CD4-positive, alpha-beta memory T cell (primary cell): Measurements from ENCODE around the gene FHIT. TPM values are rescaled to one million over a fixed set of nuclear protein-coding genes. Genes with fewer than 3 reads are reported as not detected.
A peak's percentile ranks its signal among the peaks of the same experiment; 100 is the strongest.

Source experiments
- CTCF ChIA-PET: fragments of 350-600 bp; sonication (Branson Sonifier 250); formaldehyde crosslinking; loops from one replicate; lab custom pipeline; 2021; ENCODE audit warnings: inconsistent platforms; ENCODE audit not compliant: partially characterized antibody; lab: Charles Lee
- POLR2A ChIA-PET: fragments of 350-600 bp; sonication (Branson Sonifier 250); formaldehyde crosslinking; loops from one replicate; lab custom pipeline; 2021; ENCODE audit not compliant: partially characterized antibody; lab: Charles Lee
- DNase-seq, 5 donors: peaks; one replicate each; pipeline versions ENCODE4 v3.0.0 to v3.0.0-alpha.2; 2020 to 2022; ENCODE audit warnings: mixed read lengths in 1 of 5
- H3K27ac ChIP-seq: one replicate; pipeline ENCODE4 v1.7.0; 2013; ENCODE audit warnings: low read depth, low read length
- H3K27me3 ChIP-seq: 2 replicates; pipeline ENCODE4 v1.7.0; 2013; ENCODE audit warnings: mild to moderate bottlenecking, low read length, moderate library complexity; ENCODE audit not compliant: insufficient read depth
- H3K36me3 ChIP-seq: 2 replicates; pipeline ENCODE4 v1.7.0; 2013; ENCODE audit warnings: mild to moderate bottlenecking, low read length, moderate library complexity; ENCODE audit not compliant: insufficient read depth
- H3K4me1 ChIP-seq: 2 replicates; pipeline ENCODE4 v1.7.0; 2013; ENCODE audit warnings: mild to moderate bottlenecking, low read length, moderate library complexity; ENCODE audit not compliant: insufficient read depth
- H3K4me3 ChIP-seq, 2 donors: one replicate each; pipeline ENCODE4 v1.7.0; 2013; ENCODE audit warnings: low read length in 2 of 2, mild to moderate bottlenecking in 1 of 2
- H3K9me3 ChIP-seq, 2 donors: one replicate each; pipeline ENCODE4 v1.7.0; 2013; ENCODE audit warnings: low read length in 2 of 2, control low read depth in 1 of 2; ENCODE audit not compliant: control insufficient read depth in 1 of 2
- H3K27ac Mint-ChIP-seq, 7 donors: one replicate each; pipeline ENCODE4 v1.8.0; 2020 to 2021; ENCODE audit warnings: mixed read lengths in 7 of 7, mild to moderate bottlenecking in 6 of 7, inconsistent platforms in 3 of 7, moderate library complexity in 3 of 7
- H3K27me3 Mint-ChIP-seq, 2 donors: one replicate each; pipeline ENCODE4 v1.8.0; 2020 to 2021; ENCODE audit warnings: mixed read lengths in 2 of 2
- H3K36me3 Mint-ChIP-seq, 2 donors: one replicate each; pipeline ENCODE4 v1.8.0; 2020 to 2021; ENCODE audit warnings: mixed read lengths in 2 of 2, inconsistent platforms in 1 of 2, mild to moderate bottlenecking in 1 of 2
- H3K4me1 Mint-ChIP-seq, 4 donors: one replicate each; pipeline ENCODE4 v1.8.0; 2020 to 2021; ENCODE audit warnings: mixed read lengths in 4 of 4, mild to moderate bottlenecking in 1 of 4
- H3K4me3 Mint-ChIP-seq, 8 donors: one replicate each; pipeline ENCODE4 v1.8.0; 2020 to 2021; ENCODE audit warnings: mixed read lengths in 8 of 8, mild to moderate bottlenecking in 7 of 8, moderate library complexity in 6 of 8, inconsistent platforms in 3 of 8
- H3K9me3 Mint-ChIP-seq, 8 donors: one replicate each; pipeline ENCODE4 v1.8.0; 2020 to 2021; ENCODE audit warnings: mixed read lengths in 8 of 8, mild to moderate bottlenecking in 5 of 8, inconsistent platforms in 3 of 8, moderate library complexity in 1 of 8
- intact Hi-C: fragments of 100-400 bp; cut with micrococcal nuclease; formaldehyde crosslinking; loops from one replicate; pipeline ENCODE4 v1.15.1; 2023
- polyA plus RNA-seq, 2 donors: library from polyadenylated mRNA; unstranded; fragments of 300-500 nt; fragmentation: Illumina TruSeq; gene quantifications; one replicate each; pipeline ENCODE4 v1.2.3, GENCODE V29; 2021
- total RNA-seq, 2 experiments: library from RNA; stranded (reverse); gene quantifications; one replicate each; pipeline ENCODE4 v1.2.3, GENCODE V29; 2021

FHIT gene
- total and polyA plus RNA-seq, 4 experiments from 2014 or later: 8.5 to 58.7 (median 33.2) TPM

GRCh38 chr3:59717679-59718205 lies 1533.5 kb downstream of the FHIT start:
- no peak overlapping the region for H3K27ac Mint-ChIP-seq
- H3K4me3 Mint-ChIP-seq: no peak overlapping the region
- Histone ChIP-seq H3K36me3 (no peaks in the 10 kb centered on the region), H3K4me1 (no peaks in the 10 kb centered on the region), H3K27me3 (no peaks in the 10 kb centered on the region), H3K27ac (no peak overlapping the region), H3K9me3 (no peaks in the 10 kb centered on the region), H3K4me3 (no peak overlapping the region)
- no peak for DNase-seq
- H3K27me3 Mint-ChIP-seq: no peaks in the 10 kb centered on the region
- H3K4me1 Mint-ChIP-seq: no peaks in the 10 kb centered on the region
- peaks cover 2 to 13% (median 10%) of the 10 kb centered on the region in 8 donors for H3K9me3 Mint-ChIP-seq
- peaks cover 2 to 7% of the 10 kb centered on the region in 2 donors for H3K36me3 Mint-ChIP-seq
- intact Hi-C loops: no loop called here
- POLR2A ChIA-PET: interaction anchor here (0.6 kb wide), 1 partner anchor 505 kb away, joined by 3 read pairs; no protein-coding TSS in a partner anchor
- CTCF ChIA-PET: interaction anchor here (0.9 kb wide), 1 partner anchor 93 kb away, joined by 3 read pairs; no protein-coding TSS in a partner anchor

DNA sequence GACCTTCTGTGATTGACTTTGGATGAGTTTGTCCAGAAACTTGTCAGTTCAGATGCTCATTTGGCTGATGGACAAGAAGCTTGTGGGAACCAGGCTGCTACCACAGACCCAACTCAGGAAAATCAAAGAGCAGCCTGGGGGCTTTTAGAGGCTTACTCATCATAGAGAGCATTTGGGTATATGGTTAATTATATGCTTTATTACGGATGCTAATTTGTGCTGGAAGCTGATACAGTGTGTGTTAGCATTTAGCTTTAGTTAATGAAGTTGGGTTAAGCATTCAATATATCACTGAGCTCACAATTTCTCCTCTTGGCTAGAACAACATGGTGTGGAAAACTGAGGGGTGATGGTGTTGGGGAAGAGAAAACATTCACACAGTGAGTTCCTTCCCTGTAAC lies 1537.2 kb downstream of the FHIT start:
- no peaks in the 10 kb centered on the region for H3K36me3 ChIP-seq
- Mint-ChIP-seq H3K27ac (no peak overlapping the region), H3K9me3 (peaks cover 2 to 15% (median 11%) of the 10 kb centered on the region in 8 donors), H3K36me3 (peaks cover 2 to 9% of the 10 kb centered on the region in 2 donors), H3K27me3 (no peaks in the 10 kb centered on the region), H3K4me1 (no peaks in the 10 kb centered on the region), H3K4me3 (no peak overlapping the region)
- intact Hi-C loops: no loop called here
- DNase-seq: no peak
- no peak overlapping the region for H3K27ac ChIP-seq
- CTCF ChIA-PET: interaction anchor here (1.1 kb wide), 1 partner anchor 139 kb away, joined by 3 read pairs; no protein-coding TSS in a partner anchor
- H3K9me3 ChIP-seq: no peaks in the 10 kb centered on the region
- H3K27me3 ChIP-seq: no peaks in the 10 kb centered on the region
- POLR2A ChIA-PET: no interaction called here
- peaks cover 16% of the 10 kb centered on the region for H3K4me1 ChIP-seq
- no peak overlapping the region for H3K4me3 ChIP-seq

- no peak for DNase-seq
- Mint-ChIP-seq H3K27ac (peak overlapping the region in 1 of 7 donors; percentile 27), H3K27me3 (no peaks in the 10 kb centered on the region), H3K4me3 (no peak overlapping the region), H3K9me3 (peaks cover 2 to 15% (median 10%) of the 10 kb centered on the region in 8 donors), H3K36me3 (peaks cover 2 to 9% of the 10 kb centered on the region in 2 donors), H3K4me1 (no peaks in the 10 kb centered on the region)
- ChIA-PET CTCF (no interaction called here), POLR2A (interaction anchor here (1.2 to 1.4 kb wide), 2 partner anchors 62 to 259 kb away, joined by 3 read pairs; no protein-coding TSS in a partner anchor)
- no peak overlapping the region for H3K27ac ChIP-seq
- H3K27me3 ChIP-seq: no peaks in the 10 kb centered on the region
- H3K9me3 ChIP-seq: no peaks in the 10 kb centered on the region
- no peak overlapping the region for H3K4me3 ChIP-seq
- H3K4me1 ChIP-seq: peaks cover 16% of the 10 kb centered on the region
- intact Hi-C loops: no loop called here
- no peaks in the 10 kb centered on the region for H3K36me3 ChIP-seq
These were observed 1540.7 kb downstream of the FHIT start for GRCh38 chr3:59710554-59710953.

GRCh38 chr3:59709702-59710553 lies 1541.3 kb downstream of the FHIT start:
- Histone ChIP-seq H3K9me3 (no peaks in the 10 kb centered on the region), H3K27ac (no peak overlapping the region), H3K4me1 (peaks cover 16% of the 10 kb centered on the region), H3K4me3 (no peak overlapping the region), H3K36me3 (no peaks in the 10 kb centered on the region), H3K27me3 (no peaks in the 10 kb centered on the region)
- Mint-ChIP-seq H3K36me3 (peaks cover 2 to 9% of the 10 kb centered on the region in 2 donors), H3K27ac (peak overlapping the region in 1 of 7 donors; percentile 27), H3K27me3 (no peaks in the 10 kb centered on the region), H3K4me1 (no peaks in the 10 kb centered on the region), H3K4me3 (no peak overlapping the region), H3K9me3 (peaks cover 2 to 13% (median 10%) of the 10 kb centered on the region in 8 donors)
- DNase-seq: peak in 4 of 5 donors; percentile 11 to 15 (median 12)
- ChIA-PET CTCF (no interaction called here), POLR2A (interaction anchor here (1.2 to 1.4 kb wide), 2 partner anchors 63 to 258 kb away, joined by 3 read pairs; no protein-coding TSS in a partner anchor)
- intact Hi-C loops: no loop called here

GRCh38 chr3:59708202-59708601 lies 1543.0 kb downstream of the FHIT start:
- Histone ChIP-seq H3K27ac (no peak overlapping the region), H3K4me1 (peaks cover 16% of the 10 kb centered on the region), H3K27me3 (no peaks in the 10 kb centered on the region), H3K9me3 (no peaks in the 10 kb centered on the region), H3K4me3 (no peak overlapping the region), H3K36me3 (no peaks in the 10 kb centered on the region)
- Mint-ChIP-seq H3K27me3 (no peaks in the 10 kb centered on the region), H3K9me3 (peaks cover 0 to 8% (median 6%) of the 10 kb centered on the region in 8 donors), H3K4me3 (no peak overlapping the region), H3K27ac (no peak overlapping the region), H3K4me1 (no peaks in the 10 kb centered on the region), H3K36me3 (peaks cover 2 to 6% of the 10 kb centered on the region in 2 donors)
- intact Hi-C loops: no loop called here
- ChIA-PET CTCF (no interaction called here), POLR2A (no interaction called here)
- DNase-seq: no peak

GRCh38 chr3:59704292-59704691 lies 1547.0 kb downstream of the FHIT start:
- Histone ChIP-seq H3K4me3 (no peak overlapping the region), H3K36me3 (no peaks in the 10 kb centered on the region), H3K4me1 (peaks cover under 1% of the 10 kb centered on the region), H3K27me3 (no peaks in the 10 kb centered on the region), H3K9me3 (no peaks in the 10 kb centered on the region), H3K27ac (no peak overlapping the region)
- ChIA-PET POLR2A (no interaction called here), CTCF (no interaction called here)
- DNase-seq: no peak
- Mint-ChIP-seq H3K4me3 (no peak overlapping the region), H3K27me3 (no peaks in the 10 kb centered on the region), H3K36me3 (no peaks in the 10 kb centered on the region), H3K27ac (no peak overlapping the region), H3K4me1 (no peaks in the 10 kb centered on the region), H3K9me3 (no peaks in the 10 kb centered on the region)
- intact Hi-C loops: no loop called here

DNA sequence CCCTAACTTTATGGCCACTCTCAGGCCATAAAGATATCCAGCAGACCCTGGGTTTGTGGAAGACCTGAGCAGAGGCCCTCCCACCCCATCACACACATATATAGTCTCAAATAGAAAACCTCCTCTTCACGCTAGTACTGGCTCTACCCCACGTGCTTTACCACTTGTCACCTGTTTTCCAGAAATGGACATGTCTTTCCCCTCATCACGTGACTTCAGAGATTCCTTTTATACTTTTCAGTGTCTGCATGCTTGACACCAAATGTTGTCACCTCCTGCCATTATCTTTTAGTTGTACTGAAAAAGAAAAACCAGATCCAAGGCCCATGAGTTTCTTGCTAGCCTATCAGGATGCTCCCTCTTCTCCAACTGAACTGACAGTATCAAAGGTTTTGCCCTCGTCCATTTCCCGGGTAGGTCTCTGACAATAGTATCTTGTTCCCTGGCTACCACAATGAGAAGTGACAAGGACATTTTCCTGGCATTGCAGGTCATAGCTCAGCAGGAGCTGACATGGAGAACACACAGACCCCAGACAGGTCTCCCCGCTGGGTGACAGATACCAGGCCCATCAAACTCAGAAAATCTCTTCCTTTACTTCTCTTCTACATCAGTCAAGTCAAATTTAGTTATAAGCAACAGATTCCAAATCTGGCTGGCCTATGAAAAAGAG lies 1551.5 kb downstream of the FHIT start:
- no peaks in the 10 kb centered on the region for H3K4me1 Mint-ChIP-seq
- H3K9me3 ChIP-seq: no peaks in the 10 kb centered on the region
- no peak overlapping the region for H3K27ac ChIP-seq
- POLR2A ChIA-PET: no interaction called here
- intact Hi-C loops: no loop called here
- no peaks in the 10 kb centered on the region for H3K36me3 ChIP-seq
- CTCF ChIA-PET: no interaction called here
- H3K36me3 Mint-ChIP-seq: no peaks in the 10 kb centered on the region
- no peaks in the 10 kb centered on the region for H3K4me1 ChIP-seq
- no peaks in the 10 kb centered on the region for H3K27me3 ChIP-seq
- no peak overlapping the region for H3K27ac Mint-ChIP-seq
- no peak for DNase-seq
- H3K4me3 ChIP-seq: no peak overlapping the region
- no peaks in the 10 kb centered on the region for H3K9me3 Mint-ChIP-seq
- no peak overlapping the region for H3K4me3 Mint-ChIP-seq
- H3K27me3 Mint-ChIP-seq: no peaks in the 10 kb centered on the region
